Smooth muscle cell (in vitro differentiated cells): ENCODE measurements around the gene PHKA2. TPM values are rescaled to one million over a fixed set of nuclear protein-coding genes. Genes with fewer than 3 reads are reported as not detected.

Source experiments
- DNase-seq: peaks from one replicate; lab custom pipeline; 2025; ENCODE audit not compliant: unreplicated experiment; lab: John Stamatoyannopoulos, UW
- H2AFZ ChIP-seq: fragments of 200-600 bp; sonication (generic); 2 replicates; pipeline ENCODE4 v1.6.0; 2016; ENCODE audit warnings: antibody characterized with exemption, low read depth, mild to moderate bottlenecking
- H3F3A ChIP-seq: fragments of 200-600 bp; sonication (generic); 2 replicates; pipeline ENCODE4 v1.6.0; 2017; ENCODE audit warnings: antibody characterized with exemption, low read depth
- H3K27ac ChIP-seq: fragments of 200-600 bp; sonication (generic); 2 replicates; pipeline ENCODE4 v1.5.1; 2016; ENCODE audit warnings: low read depth, mild to moderate bottlenecking
- H3K27me3 ChIP-seq: fragments of 200-600 bp; sonication (generic); 2 replicates; pipeline ENCODE4 v1.6.1; 2016; ENCODE audit warnings: low read depth, mild to moderate bottlenecking
- H3K36me3 ChIP-seq: fragments of 200-600 bp; sonication (generic); 2 replicates; pipeline ENCODE4 v1.5.1; 2016; ENCODE audit warnings: low read depth
- H3K4me1 ChIP-seq: fragments of 200-600 bp; sonication (generic); 2 replicates; pipeline ENCODE4 v1.5.1; 2016; ENCODE audit warnings: low read depth
- H3K4me2 ChIP-seq: fragments of 200-600 bp; sonication (generic); 2 replicates; pipeline ENCODE4 v1.6.0; 2016; ENCODE audit warnings: mild to moderate bottlenecking
- H3K4me3 ChIP-seq: fragments of 200-600 bp; sonication (generic); 2 replicates; pipeline ENCODE4 v1.5.1; 2016; ENCODE audit warnings: mild to moderate bottlenecking
- H3K79me2 ChIP-seq: fragments of 200-600 bp; sonication (generic); 2 replicates; pipeline ENCODE4 v1.6.0; 2016; ENCODE audit warnings: low read depth, mild to moderate bottlenecking
- H3K9ac ChIP-seq: fragments of 200-600 bp; sonication (generic); 2 replicates; pipeline ENCODE4 v1.6.0; 2016; ENCODE audit warnings: low read depth
- H3K9me3 ChIP-seq: fragments of 200-600 bp; sonication (generic); replicated peaks from 2 replicates; pipeline ENCODE4 v1.5.1; 2016; ENCODE audit warnings: low read depth
- H4K20me1 ChIP-seq: fragments of 200-600 bp; sonication (generic); 2 replicates; pipeline ENCODE4 v1.6.0; 2016; ENCODE audit warnings: low read depth
- CTCF ChIP-seq: fragments of 200-600 bp; sonication (generic); IDR thresholded peaks from 2 replicates; pipeline ENCODE4 v1.5.1; 2017; ENCODE audit warnings: borderline replicate concordance, mild to moderate bottlenecking, antibody characterized with exemption; ENCODE audit not compliant: insufficient read depth, poor library complexity, severe bottlenecking
- WGBS: methylation state at CpG from one replicate; pipeline ENCODE4 v1.1.7; 2016; ENCODE audit warnings: low lambda C conversion rate; 5-methylcytosine and 5-hydroxymethylcytosine counted together
- polyA plus RNA-seq: library from polyadenylated mRNA; unstranded; fragments of >200 nt; fragmentation: Nextera tagmentation; extraction: Ambion mirVana; gene quantifications from 2 replicates; pipeline ENCODE4 v1.2.1, GENCODE V29; 2016
- total RNA-seq: library from RNA; depleted of rRNA; stranded (reverse); fragments of >200 nt; gene quantifications from 2 replicates; pipeline ENCODE4 v1.2.3, GENCODE V29; 2014

The PHKA2 gene
- total and polyA plus RNA-seq, 2 experiments from 2014 or later = 7.3 to 22.7 TPM

GRCh38 chrX:18871970-18872369 lies 111.9 kb downstream of the PHKA2 start:
- WGBS = 67% methylated on average over 12 of the region's 12 CpGs

DNA sequence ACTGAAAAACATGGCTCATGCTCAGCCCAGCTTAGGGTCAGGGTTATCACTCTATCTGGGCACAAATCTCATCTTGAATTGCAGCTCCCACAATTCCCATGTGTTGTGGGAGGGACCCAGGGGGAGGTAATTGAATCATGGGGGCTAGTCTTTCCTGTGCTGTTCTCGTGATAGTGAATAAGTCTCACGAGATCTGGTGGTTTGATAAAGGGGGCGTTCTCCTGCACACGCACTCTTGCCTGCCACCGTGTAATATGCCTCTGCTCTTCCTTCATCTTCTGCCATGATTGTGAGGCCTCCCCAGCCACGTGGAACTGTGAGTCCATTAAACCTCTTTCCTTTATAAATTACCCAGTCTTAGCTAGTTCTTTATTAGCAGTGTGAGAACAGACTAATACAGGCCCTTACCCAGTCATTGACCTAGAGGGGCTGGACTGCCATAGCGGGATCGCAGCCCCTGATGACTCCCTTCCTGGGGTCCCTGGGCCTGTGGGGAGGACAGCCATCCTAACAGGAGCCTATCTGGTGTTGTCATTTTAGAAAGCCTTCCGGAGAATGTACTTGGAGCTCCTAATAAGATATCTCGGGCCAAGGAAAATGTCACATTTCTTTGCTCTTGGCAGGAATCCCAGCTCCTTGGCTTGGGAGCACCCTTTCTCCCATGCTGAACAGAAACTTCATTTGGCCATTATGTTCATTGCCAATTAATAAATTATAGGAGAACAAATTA lies 112.6 kb downstream of the PHKA2 start:
- Histone ChIP-seq H4K20me1 (no peaks in the 10 kb centered on the region), H3K4me3 (no peak overlapping the region), H2AFZ (no peak overlapping the region), H3K27me3 (no peaks in the 10 kb centered on the region), H3K9ac (no peak overlapping the region), H3K4me2 (no peak overlapping the region), H3F3A (no peaks in the 10 kb centered on the region), H3K79me2 (no peaks in the 10 kb centered on the region), H3K4me1 (no peaks in the 10 kb centered on the region), H3K27ac (no peak overlapping the region), H3K9me3 (no peaks in the 10 kb centered on the region), H3K36me3 (no peaks in the 10 kb centered on the region)
- TF ChIP-seq CTCF = no peak
- DNase-seq = no peak
- WGBS = 67% methylated on average over 10 of the region's 10 CpGs

More at GRCh38 chrX:18871970-18872369, 111.9 kb downstream of the PHKA2 start:
- Histone ChIP-seq H3K79me2 (no peaks in the 10 kb centered on the region), H2AFZ (no peak overlapping the region), H3K9ac (no peak overlapping the region), H3F3A (no peaks in the 10 kb centered on the region), H3K4me2 (no peak overlapping the region), H4K20me1 (no peaks in the 10 kb centered on the region), H3K9me3 (no peaks in the 10 kb centered on the region), H3K27me3 (no peaks in the 10 kb centered on the region), H3K36me3 (no peaks in the 10 kb centered on the region), H3K4me3 (no peak overlapping the region), H3K27ac (no peak overlapping the region), H3K4me1 (no peaks in the 10 kb centered on the region)
- TF ChIP-seq CTCF = no peak
- DNase-seq = no peak

GRCh38 chrX:18864390-18864920 lies 119.5 kb downstream of the PHKA2 start:
- no peak overlapping the region for H3K4me2 ChIP-seq
- no peaks in the 10 kb centered on the region for H3K27me3 ChIP-seq
- H3K27ac ChIP-seq = no peak overlapping the region
- TF ChIP-seq CTCF = no peak
- H2AFZ ChIP-seq = no peak overlapping the region
- H3K36me3 ChIP-seq = no peaks in the 10 kb centered on the region
- H3K9me3 ChIP-seq = no peaks in the 10 kb centered on the region
- DNase-seq = no peak
- H3K4me3 ChIP-seq = no peak overlapping the region
- no peaks in the 10 kb centered on the region for H4K20me1 ChIP-seq
- H3K9ac ChIP-seq = no peak overlapping the region
- no peaks in the 10 kb centered on the region for H3K4me1 ChIP-seq
- no peaks in the 10 kb centered on the region for H3F3A ChIP-seq
- no peaks in the 10 kb centered on the region for H3K79me2 ChIP-seq
- 86% methylated on average over 15 of the region's 15 CpGs for WGBS

DNA sequence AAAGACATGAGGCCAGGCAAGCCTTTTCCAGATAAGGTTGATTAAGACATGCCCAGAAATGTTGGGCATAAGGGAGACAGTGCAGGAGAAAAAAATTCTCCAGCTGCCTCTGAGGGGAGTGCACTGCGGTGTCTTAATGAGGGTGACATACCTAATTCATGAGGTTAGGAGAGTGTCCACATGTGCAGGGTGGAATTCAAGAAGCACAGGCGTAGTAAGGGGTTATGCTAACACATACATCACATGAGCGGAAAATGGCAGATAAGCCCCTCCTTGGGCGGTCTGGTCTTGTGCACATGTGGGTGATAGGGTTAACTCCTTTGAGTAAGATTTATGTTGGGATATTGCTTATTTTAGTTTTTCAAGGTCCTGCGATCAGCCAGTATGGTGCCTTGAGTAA lies 122.4 kb downstream of the PHKA2 start:
- no peaks in the 10 kb centered on the region for H3K36me3 ChIP-seq
- 68% methylated on average over 5 of the region's 5 CpGs for WGBS
- no peaks in the 10 kb centered on the region for H3K27me3 ChIP-seq
- H3K9me3 ChIP-seq = no peaks in the 10 kb centered on the region
- DNase-seq = no peak
- no peaks in the 10 kb centered on the region for H3F3A ChIP-seq
- H3K9ac ChIP-seq = no peak overlapping the region
- H2AFZ ChIP-seq = no peak overlapping the region
- no peak for TF ChIP-seq CTCF
- H3K4me3 ChIP-seq = no peak overlapping the region
- no peak overlapping the region for H3K4me2 ChIP-seq
- H3K4me1 ChIP-seq = no peaks in the 10 kb centered on the region
- no peak overlapping the region for H3K27ac ChIP-seq
- no peaks in the 10 kb centered on the region for H3K79me2 ChIP-seq
- H4K20me1 ChIP-seq = no peaks in the 10 kb centered on the region
